NCI-H526 treated with DMSO at 0.1 percent for 48 hours (cell line): Measurements from ENCODE around the gene ANAPC4.

Experiments used
- DNase-seq: peaks from one replicate; lab custom pipeline; 2025; lab: John Stamatoyannopoulos, UW

The ANAPC4 gene

GRCh38 chr4:25437926-25438325 is 60.9 kb downstream of the ANAPC4 start:
- DNase-seq, result no peak

GRCh38 chr4:25439918-25440477 is 62.9 kb downstream of the ANAPC4 start:
- peak; percentile 50 for DNase-seq

- DNase-seq, result no peak
These were observed 63.5 kb downstream of the ANAPC4 start for GRCh38 chr4:25440478-25441030.

GRCh38 chr4:25441519-25442117 is 64.6 kb downstream of the ANAPC4 start:
- DNase-seq, result no peak

GRCh38 chr4:25442863-25443307 is 65.8 kb downstream of the ANAPC4 start:
- DNase-seq, result no peak

GRCh38 chr4:25443851-25444250 is 66.8 kb downstream of the ANAPC4 start:
- DNase-seq, result no peak

GRCh38 chr4:25446611-25447010 is 69.5 kb downstream of the ANAPC4 start:
- no peak for DNase-seq

- no peak for DNase-seq
These were observed 71.5 kb downstream of the ANAPC4 start for GRCh38 chr4:25448379-25449109.

- no peak for DNase-seq
These were observed 72.2 kb downstream of the ANAPC4 start for GRCh38 chr4:25449270-25449669.

GRCh38 chr4:25449688-25450087 is 72.6 kb downstream of the ANAPC4 start:
- DNase-seq, result no peak

GRCh38 chr4:25450491-25450901 is 73.4 kb downstream of the ANAPC4 start:
- DNase-seq, result no peak

GRCh38 chr4:25451676-25452075 is 74.6 kb downstream of the ANAPC4 start:
- DNase-seq, result no peak

GRCh38 chr4:25452081-25452480 is 75.0 kb downstream of the ANAPC4 start:
- no peak for DNase-seq

GRCh38 chr4:25454476-25454875 is 77.4 kb downstream of the ANAPC4 start:
- no peak for DNase-seq

- DNase-seq, result no peak
These were observed 80.1 kb downstream of the ANAPC4 start for GRCh38 chr4:25457053-25457715.

- DNase-seq, result no peak
These were observed 90.1 kb downstream of the ANAPC4 start for GRCh38 chr4:25466966-25467697.

- no peak for DNase-seq
These were observed 90.8 kb downstream of the ANAPC4 start for GRCh38 chr4:25467843-25468242.
